Activated CD4-positive, alpha-beta memory T cell treated with anti-CD3 and anti-CD28 coated beads for 36 hours (primary cell): Measurements from ENCODE around the gene GFAP. TPM values are rescaled to one million over a fixed set of nuclear protein-coding genes. Genes with fewer than 3 reads are reported as not detected.

ENCODE experiments used
- CTCF ChIA-PET: fragments of 350-600 bp; sonication (Branson Sonifier 250); formaldehyde crosslinking; loops from one replicate; lab custom pipeline; 2021; ENCODE audit warnings: antibody characterized with exemption, inconsistent platforms; lab: Charles Lee
- POLR2A ChIA-PET: fragments of 350-600 bp; sonication (Branson Sonifier 250); formaldehyde crosslinking; loops from one replicate; lab custom pipeline; 2021; ENCODE audit warnings: antibody characterized with exemption; lab: Charles Lee
- DNase-seq: peaks from one replicate; pipeline ENCODE4 v3.0.0-alpha.2; 2020
- H3K27ac Mint-ChIP-seq: one replicate; pipeline ENCODE4 v1.8.0; 2021; ENCODE audit warnings: mixed read lengths
- H3K27me3 Mint-ChIP-seq: one replicate; pipeline ENCODE4 v1.8.0; 2021; ENCODE audit warnings: mixed read lengths
- H3K36me3 Mint-ChIP-seq: one replicate; pipeline ENCODE4 v1.8.0; 2021; ENCODE audit warnings: mixed read lengths
- H3K4me1 Mint-ChIP-seq: one replicate; pipeline ENCODE4 v1.8.0; 2021; ENCODE audit warnings: low read depth, mixed read lengths
- H3K4me3 Mint-ChIP-seq: one replicate; pipeline ENCODE4 v1.8.0; 2021; ENCODE audit warnings: mild to moderate bottlenecking, mixed read lengths
- H3K9me3 Mint-ChIP-seq: one replicate; pipeline ENCODE4 v1.8.0; 2021; ENCODE audit warnings: mixed read lengths
- intact Hi-C: fragments of 100-400 bp; cut with micrococcal nuclease; formaldehyde crosslinking; loops from one replicate; pipeline ENCODE4 v1.15.1; 2023
- total RNA-seq, 2 experiments: library from RNA; stranded (reverse); gene quantifications; one replicate each; pipeline ENCODE4 v1.2.3, GENCODE V29; 2021

Gene GFAP
- total RNA-seq, 2 experiments from 2014 or later: not detected

DNA sequence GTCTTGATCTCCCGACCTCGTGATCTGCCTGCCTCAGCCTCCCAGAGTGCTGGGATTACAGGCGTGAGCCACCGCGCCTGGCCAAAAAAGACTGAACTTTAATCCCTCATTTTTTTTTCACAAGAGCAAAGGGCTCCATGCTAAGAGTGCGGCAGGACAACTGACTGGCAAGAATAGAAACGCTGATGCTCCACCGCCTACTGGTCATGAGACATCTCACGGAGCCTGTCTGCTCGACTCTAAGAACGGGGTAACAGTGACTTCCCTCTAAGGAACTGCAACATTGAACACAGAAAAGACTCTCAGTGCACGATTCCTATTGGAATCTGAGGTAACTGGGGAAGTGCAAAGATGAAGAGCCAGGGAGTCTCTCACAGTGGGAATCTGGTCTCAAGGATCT is 43.7 kb downstream of the GFAP start:
- Mint-ChIP-seq H3K9me3 (no peaks in the 10 kb centered on the region), H3K27me3 (no peaks in the 10 kb centered on the region), H3K4me3 (no peak overlapping the region), H3K27ac (no peak overlapping the region), H3K4me1 (no peaks in the 10 kb centered on the region), H3K36me3 (peaks cover 40% of the 10 kb centered on the region)
- ChIA-PET CTCF (no interaction called here), POLR2A (no interaction called here)
- no peak for DNase-seq
- intact Hi-C loops: no loop called here

- no peaks in the 10 kb centered on the region for H3K27me3 Mint-ChIP-seq
- CTCF ChIA-PET: interaction anchor here (0.6 to 8.4 kb wide), 6 partner anchors 11 to 1106 kb away, joined by 3 to 125 read pairs (median 22); no protein-coding TSS in a partner anchor
- H3K4me1 Mint-ChIP-seq: no peaks in the 10 kb centered on the region
- DNase-seq: no peak
- no peak overlapping the region for H3K27ac Mint-ChIP-seq
- intact Hi-C loops: loop anchor here (10.0 kb wide), 1 partner anchor 333 kb away; no protein-coding TSS in a partner anchor
- no peaks in the 10 kb centered on the region for H3K9me3 Mint-ChIP-seq
- POLR2A ChIA-PET: interaction anchor here (0.7 kb wide), 1 partner anchor 522 kb away, joined by 4 read pairs; no protein-coding TSS in a partner anchor
- no peak overlapping the region for H3K4me3 Mint-ChIP-seq
- peaks cover 48% of the 10 kb centered on the region for H3K36me3 Mint-ChIP-seq
Observed at GRCh38 chr17:44867841-44868240, 47.5 kb downstream of the GFAP start.

GRCh38 chr17:44865931-44866330 is 49.4 kb downstream of the GFAP start:
- POLR2A ChIA-PET: interaction anchor here (1.1 kb wide), 1 partner anchor 91 kb away, joined by 3 read pairs; no protein-coding TSS in a partner anchor

DNA sequence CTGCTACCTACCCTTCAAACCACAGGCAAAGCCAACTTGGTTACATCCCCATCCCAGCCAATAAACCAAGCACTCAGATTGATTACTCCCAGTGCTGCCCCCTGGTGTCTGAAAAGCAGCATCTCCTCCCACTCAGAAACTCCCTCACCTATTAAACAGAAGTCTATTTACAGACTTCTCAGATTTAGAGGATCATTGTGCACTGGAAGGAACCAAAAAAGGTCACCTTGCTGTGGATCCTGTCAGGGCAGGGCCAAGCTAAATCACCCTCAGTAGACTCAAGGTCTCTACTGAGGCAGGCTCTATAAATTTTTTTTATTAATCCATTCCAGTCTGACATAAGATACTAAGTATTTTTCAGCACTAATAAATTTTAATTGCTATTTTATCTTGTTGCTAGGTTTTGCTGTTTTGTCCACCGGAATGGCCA is 50.1 kb downstream of the GFAP start:
- CTCF ChIA-PET: interaction anchor here (0.7 to 8.4 kb wide), 14 partner anchors 10 to 333 kb away, joined by 3 to 125 read pairs (median 4); partner anchors contain the start of genes EFTUD2 and HIGD1B
- H3K27ac Mint-ChIP-seq: no peak overlapping the region
- peak; percentile 69 for DNase-seq
- H3K4me1 Mint-ChIP-seq: no peaks in the 10 kb centered on the region
- no peaks in the 10 kb centered on the region for H3K27me3 Mint-ChIP-seq
- H3K4me3 Mint-ChIP-seq: no peak overlapping the region
- no peaks in the 10 kb centered on the region for H3K9me3 Mint-ChIP-seq
- intact Hi-C loops: loop anchor here (1.0 to 10.0 kb wide), 3 partner anchors 86 to 330 kb away; no protein-coding TSS in a partner anchor
- POLR2A ChIA-PET: interaction anchor here (1.1 kb wide), 1 partner anchor 90 kb away, joined by 3 read pairs; no protein-coding TSS in a partner anchor
- peaks cover 45% of the 10 kb centered on the region for H3K36me3 Mint-ChIP-seq

More at GRCh38 chr17:44865931-44866330, 49.4 kb downstream of the GFAP start:
- Mint-ChIP-seq H3K4me1 (no peaks in the 10 kb centered on the region), H3K9me3 (no peaks in the 10 kb centered on the region), H3K4me3 (no peak overlapping the region), H3K36me3 (peaks cover 43% of the 10 kb centered on the region), H3K27ac (no peak overlapping the region), H3K27me3 (no peaks in the 10 kb centered on the region)
- intact Hi-C loops: loop anchor here (1.0 to 10.0 kb wide), 3 partner anchors 87 to 331 kb away; no protein-coding TSS in a partner anchor
- CTCF ChIA-PET: interaction anchor here (0.5 to 8.4 kb wide), 11 partner anchors 12 to 334 kb away, joined by 3 to 125 read pairs (median 4); no protein-coding TSS in a partner anchor
- DNase-seq: no peak

GRCh38 chr17:44864831-44865230 is 50.5 kb downstream of the GFAP start:
- Mint-ChIP-seq H3K36me3 (peaks cover 44% of the 10 kb centered on the region), H3K4me1 (no peaks in the 10 kb centered on the region), H3K27ac (no peak overlapping the region), H3K9me3 (no peaks in the 10 kb centered on the region), H3K27me3 (no peaks in the 10 kb centered on the region), H3K4me3 (no peak overlapping the region)
- intact Hi-C loops: loop anchor here (1.0 to 10.0 kb wide), 3 partner anchors 86 to 330 kb away; no protein-coding TSS in a partner anchor
- POLR2A ChIA-PET: no interaction called here
- DNase-seq: no peak
- CTCF ChIA-PET: interaction anchor here (0.7 to 8.4 kb wide), 14 partner anchors 9 to 333 kb away, joined by 3 to 125 read pairs (median 4); partner anchors contain the start of genes EFTUD2 and HIGD1B

DNA sequence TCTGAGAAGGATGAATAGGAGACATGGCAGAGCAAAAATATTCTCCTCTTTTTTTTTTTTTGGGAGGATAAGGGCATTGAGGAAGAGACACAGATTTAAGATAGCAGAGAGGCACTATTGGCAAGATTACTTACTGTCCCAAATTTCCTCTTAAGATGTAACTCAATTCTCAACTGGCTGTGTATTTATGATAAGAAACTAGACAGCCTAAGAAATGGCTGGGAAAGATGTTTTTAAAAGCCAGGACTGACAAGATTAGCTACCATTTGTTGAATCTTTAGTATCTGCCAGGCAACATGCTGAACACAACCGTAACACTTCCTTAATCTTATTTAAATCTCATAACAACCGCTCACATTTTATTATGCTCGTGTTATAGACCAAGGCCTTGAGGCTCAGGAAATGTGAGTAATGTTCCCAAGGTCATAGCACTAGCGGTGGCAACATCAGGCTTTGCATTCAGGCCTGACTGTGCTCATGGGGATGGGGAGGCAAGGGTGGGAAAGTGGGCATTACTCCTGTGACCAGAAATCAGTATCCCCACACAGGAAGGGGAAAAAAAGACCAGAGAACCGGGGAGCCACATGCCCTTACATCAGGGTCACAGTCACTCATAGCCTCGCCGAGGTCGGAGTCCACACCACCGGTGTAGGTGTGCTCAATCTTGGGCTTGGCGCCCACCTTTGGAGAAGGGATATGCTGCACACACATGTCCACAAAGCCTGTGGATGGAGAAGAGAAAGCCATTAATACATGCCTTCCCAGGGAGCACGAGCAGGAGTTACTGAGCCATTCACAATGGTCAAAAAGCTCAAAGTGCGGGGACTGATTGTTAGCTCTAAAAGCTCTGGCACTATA is 52.0 kb downstream of the GFAP start:
- intact Hi-C loops: loop anchor here (10.0 kb wide), 1 partner anchor 328 kb away; no protein-coding TSS in a partner anchor
- Mint-ChIP-seq H3K4me1 (no peaks in the 10 kb centered on the region), H3K36me3 (peaks cover 48% of the 10 kb centered on the region), H3K27me3 (no peaks in the 10 kb centered on the region), H3K27ac (no peak overlapping the region), H3K9me3 (no peaks in the 10 kb centered on the region), H3K4me3 (no peak overlapping the region)
- DNase-seq: no peak
- ChIA-PET POLR2A (interaction anchor here (0.7 kb wide), 1 partner anchor 88 kb away, joined by 3 read pairs; no protein-coding TSS in a partner anchor), CTCF (interaction anchor here (0.6 to 8.4 kb wide), 8 partner anchors 11 to 328 kb away, joined by 3 to 125 read pairs (median 6); partner anchors contain the start of gene EFTUD2)

GRCh38 chr17:44862278-44862914 is 52.9 kb downstream of the GFAP start:
- intact Hi-C loops: loop anchor here (10.0 kb wide), 1 partner anchor 328 kb away; no protein-coding TSS in a partner anchor
- no peak overlapping the region for H3K27ac Mint-ChIP-seq
- no peaks in the 10 kb centered on the region for H3K27me3 Mint-ChIP-seq
- H3K9me3 Mint-ChIP-seq: no peaks in the 10 kb centered on the region
- H3K4me1 Mint-ChIP-seq: no peaks in the 10 kb centered on the region
- DNase-seq: no peak
- H3K36me3 Mint-ChIP-seq: peaks cover 42% of the 10 kb centered on the region
- ChIA-PET CTCF (interaction anchor here (0.9 to 8.4 kb wide), 4 partner anchors 14 to 159 kb away, joined by 3 to 125 read pairs (median 42); no protein-coding TSS in a partner anchor), POLR2A (interaction anchor here (0.7 to 1.2 kb wide), 2 partner anchors 87 kb away, joined by 3 read pairs; no protein-coding TSS in a partner anchor)
- no peak overlapping the region for H3K4me3 Mint-ChIP-seq

- H3K27me3 Mint-ChIP-seq: no peaks in the 10 kb centered on the region
- peaks cover 45% of the 10 kb centered on the region for H3K36me3 Mint-ChIP-seq
- intact Hi-C loops: loop anchor here (10.0 kb wide), 1 partner anchor 325 kb away; no protein-coding TSS in a partner anchor
- no peaks in the 10 kb centered on the region for H3K9me3 Mint-ChIP-seq
- no peaks in the 10 kb centered on the region for H3K4me1 Mint-ChIP-seq
- no peak overlapping the region for H3K4me3 Mint-ChIP-seq
- CTCF ChIA-PET: interaction anchor here (1.0 to 1.2 kb wide), 2 partner anchors 11 to 19 kb away, joined by 4 read pairs; no protein-coding TSS in a partner anchor
- no peak for DNase-seq
- H3K27ac Mint-ChIP-seq: no peak overlapping the region
- POLR2A ChIA-PET: no interaction called here
Observed at GRCh38 chr17:44859701-44860100, 55.6 kb downstream of the GFAP start.

- no peak overlapping the region for H3K4me3 Mint-ChIP-seq
- no peak overlapping the region for H3K27ac Mint-ChIP-seq
- POLR2A ChIA-PET: no interaction called here
- CTCF ChIA-PET: interaction anchor here (1.2 kb wide), 1 partner anchor 12 kb away, joined by 3 read pairs; no protein-coding TSS in a partner anchor
- H3K4me1 Mint-ChIP-seq: no peaks in the 10 kb centered on the region
- no peak for DNase-seq
- no peaks in the 10 kb centered on the region for H3K9me3 Mint-ChIP-seq
- H3K36me3 Mint-ChIP-seq: peaks cover 46% of the 10 kb centered on the region
- H3K27me3 Mint-ChIP-seq: no peaks in the 10 kb centered on the region
- intact Hi-C loops: no loop called here
Observed at GRCh38 chr17:44854192-44854591, 61.1 kb downstream of the GFAP start.
